Hepatocyte (in vitro differentiated cells): ENCODE measurements around the gene HNRNPLL.

ENCODE experiments used
- CTCF ChIP-seq: fragments of 200-600 bp; sonication (generic); IDR thresholded peaks from 2 replicates; pipeline ENCODE4 v1.5.1; 2016; ENCODE audit warnings: antibody characterized with exemption, mild to moderate bottlenecking; ENCODE audit not compliant: poor library complexity
- EZH2 ChIP-seq: fragments of 200-600 bp; sonication (generic); IDR thresholded peaks from 2 replicates; pipeline ENCODE4 v1.6.1; 2016; ENCODE audit warnings: antibody characterized with exemption, mild to moderate bottlenecking, borderline replicate concordance

DNA sequence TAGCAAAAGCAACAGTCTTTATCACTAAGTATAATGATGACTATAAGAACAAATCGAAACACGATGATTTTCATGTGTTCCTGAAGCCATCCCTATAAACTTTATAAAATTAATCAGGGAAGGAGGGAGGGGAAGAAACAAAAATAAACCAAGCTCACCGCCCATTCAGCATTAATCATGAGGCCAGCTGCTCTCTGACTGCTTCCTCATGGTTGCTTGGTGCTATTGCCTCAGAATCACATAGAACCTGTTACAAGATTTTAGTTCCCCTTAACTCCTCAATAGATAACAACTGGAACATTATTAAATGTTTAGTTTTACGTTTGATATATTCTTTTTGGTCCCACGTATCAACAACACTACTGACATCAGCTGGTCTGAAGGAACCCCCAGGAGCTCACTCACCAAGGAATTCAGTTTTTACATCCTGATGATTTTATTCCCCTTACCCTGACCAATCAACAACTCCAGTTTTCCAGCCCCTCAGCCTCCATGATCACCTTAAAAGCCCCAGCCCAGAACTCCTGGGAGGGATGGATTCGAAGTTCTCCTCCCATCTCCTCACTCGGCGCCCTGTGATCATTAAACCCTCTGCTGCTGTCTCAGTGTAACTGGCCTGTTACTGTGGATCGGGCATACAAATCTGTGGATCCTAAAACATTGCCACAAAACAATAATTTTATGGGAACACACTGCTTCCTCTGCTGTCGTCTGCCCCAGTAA lies 10.6 kb upstream of the HNRNPLL start:
- TF ChIP-seq CTCF (no peak), EZH2 (no peak)
